ENCODE measurements around the gene ACOT6.

GRCh38 chr14:73576391-73576790 lies 35.9 kb upstream of the ACOT6 start:
- TF ChIP-seq CTCF (IDR thresholded peaks at IDR 0.05): no peak
- TF ChIP-seq ZFX (IDR thresholded peaks at IDR 0.05; ENCODE audit: borderline replicate concordance): no peak

All from 22Rv1 (cell line).